Stimulated activated CD4-positive, alpha-beta T cell treated with anti-CD3 and anti-CD28 coated beads, Interleukin-15, amount 100 ng/mL, for 1 hour (primary cell): ENCODE measurements around the gene SRRM3.
"Not testable (repeated sequence)": the region's sequence is repeated elsewhere in the genome, so short reads cannot be mapped to it uniquely, and the experiment has no call there.

ENCODE experiments used
- DNase-seq, 2 donors: peaks; one replicate each; pipeline ENCODE4 v3.0.0-alpha.2; 2020; ENCODE audit warnings: low read depth in 1 of 2, low spot score in 1 of 2

Gene SRRM3

DNA sequence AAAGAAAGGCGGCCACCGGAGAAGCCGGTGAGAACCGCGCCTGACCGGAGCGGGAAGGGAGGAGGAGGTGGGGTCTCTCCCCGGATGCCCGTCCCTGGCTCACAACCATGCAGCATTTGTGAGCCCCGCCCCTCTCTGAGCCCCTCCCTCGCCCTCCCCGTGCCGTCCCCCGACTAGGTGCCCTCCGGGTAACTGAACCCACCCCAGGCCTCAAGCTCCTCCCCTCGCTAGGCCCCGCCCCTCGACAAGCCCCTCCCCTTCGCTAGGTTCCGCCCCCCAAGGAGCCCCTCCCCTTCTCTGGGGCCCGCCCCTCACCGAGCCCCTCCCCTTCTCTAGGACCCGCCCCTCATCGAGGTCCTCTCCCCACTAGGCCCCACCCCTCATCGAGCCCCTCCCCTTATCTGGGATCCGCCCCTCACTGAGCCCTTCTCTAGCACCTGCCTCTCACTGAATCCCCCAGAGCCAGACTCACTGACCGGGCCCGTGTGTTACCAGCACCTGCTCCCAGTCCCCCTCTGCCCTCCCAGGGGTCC, 58.5 kb downstream of the SRRM3 start:
- DNase-seq = peak; percentile 16 to 30

DNA sequence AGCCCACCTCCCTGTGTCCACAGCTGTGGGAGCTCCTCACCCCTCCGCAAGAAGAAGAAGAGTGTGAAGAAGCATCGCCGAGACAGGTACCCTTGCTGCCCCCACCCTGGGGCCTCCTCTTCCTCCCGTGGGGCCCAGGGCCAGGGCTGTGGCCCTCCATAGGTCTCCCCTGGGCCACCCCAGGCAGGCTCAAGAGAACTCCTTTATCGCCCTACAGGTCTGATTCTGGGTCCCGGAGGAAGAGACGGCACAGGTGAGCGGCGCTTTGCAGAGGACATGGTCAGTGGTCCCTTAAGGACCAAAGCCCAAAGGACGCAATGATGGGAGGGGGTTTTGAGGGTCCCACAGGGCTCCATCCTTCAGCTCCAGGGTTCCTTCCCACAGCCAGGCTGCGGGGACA, 59.6 kb downstream of the SRRM3 start:
- DNase-seq = no peak

DNA sequence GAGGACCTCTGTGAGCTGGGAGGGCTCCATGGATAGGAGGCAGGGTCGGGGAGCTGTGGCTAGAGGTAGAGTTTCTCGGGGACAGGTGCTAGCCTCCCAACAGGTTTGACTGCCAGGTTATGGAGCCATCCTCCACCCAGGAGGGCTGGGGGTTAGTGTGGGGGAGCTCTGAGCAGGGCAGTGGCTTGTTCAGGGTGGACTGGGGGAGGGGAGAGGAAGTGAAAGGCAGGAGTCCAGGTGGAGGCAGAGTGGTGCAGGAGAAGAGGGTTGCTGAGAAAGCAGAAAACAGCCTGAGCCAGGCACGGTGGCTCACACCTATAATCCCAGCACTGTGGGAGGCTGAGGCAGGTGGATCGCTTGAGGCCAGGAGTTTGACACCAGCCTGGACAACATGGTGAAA, 60.2 kb downstream of the SRRM3 start:
- DNase-seq = no peak

DNA sequence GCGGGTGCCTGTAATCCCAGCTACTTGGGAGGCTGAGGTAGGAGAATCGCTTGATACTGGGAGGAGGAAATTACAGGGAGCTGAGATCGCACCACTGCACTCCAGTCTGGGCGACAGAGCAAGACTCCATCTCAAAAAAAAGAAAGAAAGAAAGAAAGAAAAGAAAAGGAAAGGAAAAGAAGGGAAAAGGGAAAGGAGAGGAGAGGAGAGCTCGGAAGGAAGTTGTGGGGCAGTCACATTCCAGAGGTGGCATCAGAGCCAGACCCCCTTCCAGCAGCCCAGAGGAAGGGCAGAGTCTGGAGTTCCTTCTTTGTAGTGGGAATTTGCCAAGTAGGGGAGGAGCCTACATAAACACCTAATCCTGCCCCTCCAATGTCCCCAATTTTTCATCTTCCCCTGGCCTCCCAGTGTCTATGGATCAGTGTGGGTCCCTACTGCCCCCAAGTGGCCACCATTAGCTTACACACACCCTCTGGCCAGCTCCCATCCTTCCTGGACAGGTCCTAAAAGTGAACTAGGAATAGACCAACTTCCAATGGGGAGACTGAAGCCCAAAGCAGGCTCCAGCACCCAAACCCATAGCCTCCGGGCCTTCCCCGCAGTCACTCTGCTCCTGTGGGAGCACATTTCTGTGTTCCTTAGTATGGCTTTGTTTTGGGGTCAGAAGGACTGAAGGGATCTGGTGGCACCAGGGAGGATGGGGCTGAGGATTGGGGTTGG, 61.1 kb downstream of the SRRM3 start:
- no peak for DNase-seq

DNA sequence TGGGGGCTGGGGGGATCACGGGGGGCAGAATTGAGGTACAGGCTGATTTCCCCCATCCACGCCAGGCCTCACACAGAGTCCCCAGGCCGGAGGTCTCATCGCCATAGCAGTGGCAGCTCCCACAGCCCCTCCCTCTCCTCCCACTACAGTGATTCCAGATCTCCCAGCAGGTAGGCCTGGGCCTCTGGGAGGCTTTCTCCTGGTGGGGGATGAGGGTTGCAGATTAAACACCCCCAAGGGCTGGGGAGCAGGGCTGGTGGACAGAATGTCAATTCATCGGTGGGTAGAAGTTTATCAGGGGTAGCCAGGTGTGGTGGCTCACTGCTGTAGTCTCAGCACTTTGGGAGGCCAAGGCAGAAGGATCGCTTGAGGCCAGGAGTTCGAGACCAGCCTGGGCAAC, 63.6 kb downstream of the SRRM3 start:
- no peak for DNase-seq

DNA sequence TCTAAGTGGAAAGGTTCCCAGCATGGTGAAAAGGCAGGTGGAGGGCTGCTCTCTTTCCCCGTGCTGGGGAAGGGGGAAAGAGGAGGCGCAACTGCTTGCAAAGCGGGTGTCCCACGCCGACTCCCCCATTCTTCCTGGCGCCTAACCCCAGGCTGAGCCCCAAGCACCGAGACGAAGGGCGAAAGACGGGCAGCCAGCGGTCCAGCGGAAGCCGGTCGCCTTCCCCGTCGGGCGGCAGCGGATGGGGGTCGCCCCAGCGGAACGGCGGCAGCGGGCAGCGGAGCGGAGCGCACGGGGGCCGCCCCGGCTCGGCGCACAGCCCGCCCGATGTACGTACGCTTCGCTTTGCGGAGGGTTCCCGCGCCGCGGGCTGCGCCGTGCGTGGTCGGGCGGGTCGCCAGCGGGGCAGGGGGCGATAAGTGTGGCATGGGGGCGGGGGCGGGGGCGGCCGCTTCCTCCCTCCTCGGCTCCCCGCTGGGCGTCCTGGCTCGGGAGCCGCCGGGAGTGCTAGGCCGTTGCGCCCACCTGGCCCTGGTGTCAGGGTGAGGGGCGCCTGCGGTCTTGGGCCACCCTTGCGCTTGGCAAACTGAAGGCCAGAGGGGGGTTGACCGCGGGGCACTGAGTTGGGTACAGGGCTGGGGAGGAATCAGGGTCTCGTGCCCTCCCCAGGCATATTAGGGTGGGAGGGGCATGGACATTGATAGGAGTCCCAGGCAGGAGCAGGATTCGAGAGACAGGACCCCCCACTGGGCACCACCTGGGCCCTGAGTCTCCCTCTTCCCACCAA, 65.6 kb downstream of the SRRM3 start:
- DNase-seq = no peak

DNA sequence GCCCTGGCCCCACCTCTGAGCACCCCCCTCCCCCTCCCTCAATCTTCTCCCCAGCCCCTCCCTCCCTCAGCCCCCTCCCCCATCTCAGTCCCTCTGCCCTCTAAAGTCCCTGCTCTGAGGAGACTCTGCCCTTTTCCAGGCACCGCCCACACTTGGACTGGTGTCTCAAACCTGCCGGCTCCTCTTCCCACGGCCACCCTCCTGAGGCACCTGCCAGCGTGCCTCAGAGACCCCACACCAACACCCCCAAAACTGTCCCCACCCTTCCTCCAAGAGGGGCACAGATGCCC, 66.1 kb downstream of the SRRM3 start:
- no peak for DNase-seq

DNA sequence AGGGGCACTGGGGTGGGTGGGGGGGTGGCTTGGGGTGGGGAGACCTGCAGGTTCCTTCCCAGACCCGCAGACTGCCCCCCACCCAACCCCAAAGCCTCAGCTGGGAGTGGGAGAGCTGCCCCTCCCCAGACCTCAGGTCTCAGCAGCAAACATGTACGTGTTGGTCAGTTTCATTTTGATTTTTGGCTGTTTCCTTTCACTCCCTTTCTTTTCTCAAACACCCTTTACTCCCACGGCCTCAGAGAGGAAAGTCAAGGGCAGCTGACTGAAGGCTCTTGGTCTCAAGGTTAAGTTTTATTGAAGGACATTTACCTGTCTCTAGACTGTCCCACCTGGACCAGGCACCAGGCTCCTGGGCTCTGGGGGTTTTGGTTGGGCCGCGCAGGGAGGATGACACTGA, 66.7 kb downstream of the SRRM3 start:
- no peak for DNase-seq

DNA sequence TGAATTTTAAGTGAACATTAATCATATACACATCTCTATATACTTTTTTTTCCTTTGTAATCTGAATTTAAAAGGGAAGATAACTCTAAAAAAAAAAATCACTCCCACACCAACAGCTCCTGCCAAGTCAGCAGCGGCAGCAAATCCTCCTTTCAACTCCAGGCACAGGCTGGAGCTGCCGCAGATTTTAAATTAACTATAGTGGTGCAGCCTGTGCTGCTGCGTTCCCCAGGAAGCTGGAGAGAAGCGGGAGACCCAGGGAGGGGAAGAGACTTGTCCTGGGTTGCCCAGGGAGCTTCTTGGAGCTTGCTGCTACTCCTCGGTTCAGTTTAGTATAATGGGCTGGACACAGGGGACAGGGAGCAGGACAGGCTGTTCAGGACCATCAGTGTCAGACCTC, 68.2 kb downstream of the SRRM3 start:
- DNase-seq = no peak

DNA sequence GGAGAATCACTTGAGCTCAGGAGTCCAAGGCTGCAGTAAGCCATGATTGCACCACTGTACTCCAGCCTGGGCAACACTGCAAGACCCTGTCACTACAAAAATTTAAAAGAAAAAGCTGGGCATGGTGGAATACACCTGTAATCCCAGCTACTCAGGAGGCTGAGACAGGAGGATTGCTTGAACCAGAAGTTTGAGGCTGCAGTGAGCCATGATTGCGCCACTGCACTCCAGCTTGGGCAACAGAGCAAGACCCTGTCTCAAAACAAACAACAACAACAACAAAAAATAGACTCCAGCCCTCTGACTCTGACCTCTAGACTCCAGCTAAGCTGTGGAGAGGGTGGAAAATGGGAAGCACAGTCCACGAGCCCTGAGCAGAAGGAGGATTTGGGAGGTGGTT, 69.7 kb downstream of the SRRM3 start:
- DNase-seq = not testable (repeated sequence)

DNA sequence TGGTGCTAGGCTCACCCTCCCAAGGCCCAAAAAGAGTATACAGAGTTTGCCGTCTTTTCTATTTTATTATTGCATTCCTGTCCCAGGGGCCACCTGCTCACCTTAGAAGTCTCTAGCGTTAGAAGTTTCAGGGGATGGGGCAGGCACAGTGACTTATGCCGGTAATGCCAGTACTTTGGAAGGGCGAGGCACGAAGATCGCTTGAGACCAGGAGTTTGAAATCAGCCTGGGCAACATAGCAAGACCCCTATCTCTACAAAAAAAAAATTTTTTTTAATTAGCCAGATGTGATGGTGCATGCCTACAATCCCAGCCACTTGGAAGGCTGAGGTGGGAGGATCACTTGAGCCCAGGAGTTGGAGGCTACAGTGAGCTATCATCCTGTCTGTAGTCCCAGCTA, 70.4 kb downstream of the SRRM3 start:
- no peak for DNase-seq

DNA sequence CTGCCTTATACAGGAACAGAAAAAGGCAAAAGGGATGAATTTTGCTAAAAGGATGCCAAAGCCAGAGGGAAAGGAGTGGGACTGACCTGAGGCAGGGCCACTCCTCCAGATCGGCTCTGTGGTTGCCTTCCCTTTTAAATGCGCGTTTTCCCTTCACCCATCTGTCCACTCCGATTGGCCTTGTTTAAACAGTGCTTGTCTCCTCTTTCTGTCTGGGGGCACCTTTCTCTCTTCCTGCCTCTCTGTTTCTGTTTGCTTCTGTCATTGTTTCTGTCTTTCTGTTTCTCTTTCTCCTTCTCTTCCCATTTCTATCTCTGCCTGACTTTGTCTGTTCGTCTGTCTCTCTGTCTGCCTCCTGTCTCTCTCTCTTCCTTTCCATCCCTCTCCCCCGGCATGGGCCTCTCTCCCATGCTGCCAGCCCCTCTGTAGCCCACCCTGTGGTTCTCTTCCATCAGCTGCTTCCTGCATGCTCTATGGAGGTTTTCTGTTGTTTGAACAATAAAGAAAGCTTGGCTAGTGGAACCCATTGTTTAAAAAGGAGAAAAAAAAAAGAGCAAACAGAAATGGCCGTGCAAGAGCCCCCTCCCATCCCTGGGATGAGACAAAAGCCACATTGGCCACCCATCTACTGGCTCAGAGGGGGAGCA, 71.3 kb downstream of the SRRM3 start:
- no peak for DNase-seq

DNA sequence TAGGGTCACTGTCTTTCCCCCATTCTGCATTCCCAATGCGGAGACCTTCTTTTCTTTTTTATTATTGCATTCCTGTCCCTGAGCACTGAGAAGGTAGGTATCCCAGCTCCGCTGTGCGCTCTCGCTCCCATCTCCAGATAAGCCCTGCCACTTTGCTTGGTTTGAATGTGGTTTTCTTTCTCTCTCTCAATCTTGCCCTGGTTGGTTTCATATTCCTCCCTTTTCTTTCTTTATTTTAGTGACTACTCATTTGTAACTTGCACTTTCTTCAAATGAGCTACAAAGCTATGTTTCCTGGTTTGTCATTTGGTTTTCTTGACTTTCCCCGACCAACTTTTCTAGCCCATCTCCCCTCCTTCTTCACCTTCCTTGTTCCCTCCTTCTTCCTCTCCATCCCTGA, 71.8 kb downstream of the SRRM3 start:
- no peak for DNase-seq

DNA sequence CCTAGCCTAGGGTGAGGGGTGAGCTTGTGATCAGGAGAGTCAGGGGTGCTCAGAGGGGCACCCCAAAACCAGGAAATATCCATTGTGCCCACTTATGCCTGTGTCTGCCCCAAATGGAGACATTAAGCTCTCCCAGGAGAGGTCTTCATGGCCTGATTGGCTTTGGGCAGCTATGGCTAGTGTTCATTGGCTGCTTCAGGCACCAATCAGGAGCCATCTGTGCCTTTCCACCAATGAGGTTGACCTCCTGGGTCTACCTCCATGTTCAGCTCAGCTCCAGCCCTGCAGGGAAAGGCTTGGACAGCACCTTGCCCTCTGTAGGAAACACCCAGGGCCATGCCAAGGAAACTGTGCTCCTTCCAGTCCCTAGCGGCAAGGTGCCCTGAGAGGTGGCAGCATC, 76.8 kb downstream of the SRRM3 start:
- no peak for DNase-seq

DNA sequence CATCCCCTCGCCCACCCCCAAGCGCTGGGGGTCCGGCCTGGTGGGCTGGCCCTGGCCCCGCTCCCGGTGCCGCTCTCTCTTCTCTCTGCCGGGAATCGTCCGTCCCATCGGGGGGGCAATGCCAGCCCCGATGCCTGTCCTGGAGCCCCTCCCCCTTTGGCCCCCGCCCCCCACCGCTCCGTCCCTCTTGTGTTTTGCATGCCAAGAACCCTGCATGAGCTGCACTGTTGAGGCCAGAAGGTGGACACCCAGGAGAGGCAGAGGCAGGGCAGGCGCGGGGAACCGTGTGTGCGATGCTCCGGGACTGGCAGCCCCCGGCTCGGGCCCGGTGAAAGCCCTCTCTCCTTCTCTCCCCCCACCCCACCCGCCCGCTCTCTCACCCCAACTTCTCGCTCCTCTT, 78.7 kb downstream of the SRRM3 start:
- DNase-seq = no peak

DNA sequence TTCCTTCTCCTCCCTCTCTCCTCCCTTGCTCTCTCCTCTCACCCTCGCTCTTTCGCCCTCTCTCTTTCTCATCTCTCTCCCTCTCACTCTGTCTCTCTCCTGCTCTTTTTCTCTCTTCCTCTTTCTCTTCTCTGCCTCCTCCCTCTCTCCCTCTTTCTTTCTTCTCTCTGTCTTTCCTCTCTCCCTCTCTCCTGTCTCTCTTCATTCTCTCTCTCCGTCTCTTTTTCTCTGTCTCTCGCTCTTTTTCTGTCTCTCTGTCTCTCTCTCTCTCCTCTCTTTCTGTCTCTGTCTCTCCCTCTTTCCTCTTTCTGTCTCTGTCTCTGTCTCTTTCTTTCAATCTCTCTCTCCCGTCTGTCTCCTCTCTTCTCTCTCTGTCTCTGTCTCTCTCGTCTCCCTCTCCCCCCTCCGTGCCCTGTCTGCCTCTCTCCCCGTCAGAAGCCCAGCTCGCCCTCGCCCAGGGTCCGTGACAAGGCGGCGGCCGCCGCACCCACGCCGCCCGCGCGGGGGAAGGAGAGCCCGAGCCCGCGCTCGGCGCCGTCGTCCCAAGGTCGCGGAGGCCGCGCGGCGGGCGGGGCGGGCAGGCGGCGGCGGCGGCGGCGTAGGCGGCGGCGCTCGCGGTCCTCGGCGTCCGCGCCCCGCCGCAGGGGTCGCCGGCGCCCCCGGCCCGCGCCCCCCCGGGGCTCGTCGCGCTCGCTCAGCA, 79.5 kb downstream of the SRRM3 start:
- no peak for DNase-seq

DNA sequence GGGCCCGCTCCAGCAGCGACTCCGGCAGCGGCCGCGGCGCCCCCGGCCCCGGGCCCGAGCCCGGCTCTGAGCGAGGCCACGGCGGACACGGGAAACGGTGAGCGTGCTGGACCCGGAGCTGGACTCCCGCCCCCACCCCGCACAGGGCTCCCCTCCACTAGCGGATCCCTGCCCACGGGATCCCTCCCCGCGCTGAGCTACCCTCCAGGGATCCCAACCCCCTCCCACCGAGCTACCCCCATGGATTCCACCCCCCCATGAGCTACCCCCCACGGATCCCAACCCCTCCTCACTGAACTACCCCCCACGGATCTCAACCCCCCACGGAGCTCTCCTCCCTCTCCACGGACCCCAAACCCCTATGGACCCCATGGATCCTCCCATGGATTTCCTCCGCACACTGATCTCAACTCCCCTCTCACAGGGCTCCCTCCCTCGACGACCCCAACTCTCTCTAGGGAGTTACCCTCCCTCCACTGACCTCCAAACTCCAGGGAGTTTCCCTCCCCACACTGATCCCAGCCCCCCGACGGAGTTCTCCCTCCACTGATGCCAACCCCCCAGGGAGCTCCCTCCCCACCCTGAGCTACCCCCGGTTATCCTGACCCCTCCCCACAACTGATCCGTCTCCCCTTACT, 80.1 kb downstream of the SRRM3 start:
- DNase-seq = no peak

DNA sequence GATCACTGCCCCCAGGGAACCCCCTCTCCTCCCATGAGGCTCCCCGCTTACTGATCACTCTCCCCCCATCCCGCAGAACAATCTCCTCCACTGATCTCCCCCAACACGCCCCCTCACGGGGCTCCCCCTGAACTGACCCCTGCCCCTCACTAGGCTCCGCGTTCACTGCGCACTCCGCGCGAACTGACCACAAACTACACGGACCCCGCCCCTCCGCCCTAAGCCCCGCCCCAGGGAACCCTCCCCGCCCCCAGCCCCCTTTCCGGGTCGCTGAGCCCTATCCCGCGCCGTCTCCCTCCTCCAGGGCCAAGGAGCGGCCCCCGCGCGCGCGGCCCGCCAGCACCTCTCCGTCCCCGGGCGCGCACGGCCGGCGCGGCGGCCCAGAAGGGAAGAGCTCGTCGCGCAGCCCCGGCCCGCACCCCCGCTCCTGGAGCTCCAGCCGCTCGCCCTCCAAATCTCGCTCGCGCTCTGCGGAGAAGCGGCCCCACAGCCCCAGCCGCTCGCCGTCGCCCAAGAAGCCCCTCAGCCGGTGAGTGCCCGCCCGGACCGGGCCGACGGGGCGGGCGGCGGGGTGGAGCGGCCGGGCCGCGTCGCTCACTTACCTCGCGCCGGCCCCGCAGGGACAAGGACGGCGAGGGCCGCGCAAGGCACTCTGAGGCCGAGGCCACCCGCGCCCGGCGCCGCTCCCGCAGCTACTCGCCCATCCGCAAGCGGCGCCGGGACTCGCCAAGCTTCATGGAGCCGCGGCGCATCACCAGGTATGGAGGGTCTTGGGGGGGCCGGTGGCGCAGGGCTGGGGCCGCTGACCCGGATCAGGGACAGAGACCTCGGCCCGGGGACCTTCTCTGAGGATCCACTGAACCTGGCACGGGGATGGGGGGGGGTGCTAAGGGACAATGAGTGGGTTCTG, 80.9 kb downstream of the SRRM3 start:
- DNase-seq = no peak

DNA sequence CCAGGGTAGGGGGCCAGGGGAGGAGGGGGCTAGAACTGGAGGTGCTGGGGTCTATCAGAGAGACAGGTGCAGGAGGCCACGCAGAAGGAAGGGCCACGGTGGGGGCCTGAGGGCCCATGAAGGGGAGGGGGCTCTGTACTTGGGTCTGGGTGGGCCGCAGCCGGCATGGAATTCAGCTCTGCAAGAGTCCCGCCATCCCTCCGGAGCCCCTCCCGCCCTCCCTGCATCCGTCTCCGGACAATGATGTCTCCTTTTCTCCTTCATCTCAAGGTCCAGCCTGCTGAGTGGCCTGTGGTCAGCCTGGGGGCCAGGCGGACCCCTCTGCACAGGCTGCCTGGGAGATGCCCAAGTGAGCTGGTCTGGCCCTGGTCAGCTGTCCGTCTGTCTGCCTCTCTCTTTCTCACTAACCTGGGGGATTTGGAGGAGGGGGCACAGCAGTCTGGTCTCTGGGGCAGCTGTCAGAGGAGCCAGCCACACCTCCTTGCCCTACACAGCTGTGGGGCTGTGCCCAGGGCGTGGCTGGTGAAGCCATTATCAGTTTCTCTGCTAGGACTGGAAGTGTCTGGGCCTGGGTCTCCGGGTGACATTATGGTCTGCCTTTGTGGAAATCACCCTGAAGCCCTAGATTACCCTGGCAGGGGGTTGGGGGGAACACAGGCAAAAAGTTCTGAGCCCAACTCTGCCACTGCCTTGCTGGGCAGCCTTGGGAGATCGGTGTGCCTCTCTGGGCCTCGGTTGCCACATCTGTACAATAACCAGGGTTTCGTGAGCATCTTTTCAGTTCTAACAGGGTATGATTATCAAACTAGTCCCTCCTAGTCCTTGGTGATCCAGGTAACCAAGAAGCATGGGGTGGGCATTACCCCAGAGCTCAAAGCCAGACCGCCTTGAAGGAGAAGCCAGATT, 81.8 kb downstream of the SRRM3 start:
- DNase-seq = no peak
